DOHH2 (cell line): ENCODE data around the gene GNA14.

Experiments
- CTCF ChIP-seq: fragments of 200-600 bp; sonication (generic); IDR thresholded peaks from one replicate; pipeline ENCODE4 v1.5.1; 2014; ENCODE audit warnings: antibody characterized with exemption, mild to moderate bottlenecking, low read depth, low read length; ENCODE audit not compliant: poor library complexity, severe bottlenecking
- EZH2phosphoT487 ChIP-seq: fragments of 200-600 bp; sonication (generic); IDR thresholded peaks from 2 replicates; pipeline ENCODE4 v1.6.1; 2017; ENCODE audit warnings: borderline replicate concordance, mild to moderate bottlenecking, antibody characterized with exemption, low read length, moderate library complexity, mixed read lengths

DNA sequence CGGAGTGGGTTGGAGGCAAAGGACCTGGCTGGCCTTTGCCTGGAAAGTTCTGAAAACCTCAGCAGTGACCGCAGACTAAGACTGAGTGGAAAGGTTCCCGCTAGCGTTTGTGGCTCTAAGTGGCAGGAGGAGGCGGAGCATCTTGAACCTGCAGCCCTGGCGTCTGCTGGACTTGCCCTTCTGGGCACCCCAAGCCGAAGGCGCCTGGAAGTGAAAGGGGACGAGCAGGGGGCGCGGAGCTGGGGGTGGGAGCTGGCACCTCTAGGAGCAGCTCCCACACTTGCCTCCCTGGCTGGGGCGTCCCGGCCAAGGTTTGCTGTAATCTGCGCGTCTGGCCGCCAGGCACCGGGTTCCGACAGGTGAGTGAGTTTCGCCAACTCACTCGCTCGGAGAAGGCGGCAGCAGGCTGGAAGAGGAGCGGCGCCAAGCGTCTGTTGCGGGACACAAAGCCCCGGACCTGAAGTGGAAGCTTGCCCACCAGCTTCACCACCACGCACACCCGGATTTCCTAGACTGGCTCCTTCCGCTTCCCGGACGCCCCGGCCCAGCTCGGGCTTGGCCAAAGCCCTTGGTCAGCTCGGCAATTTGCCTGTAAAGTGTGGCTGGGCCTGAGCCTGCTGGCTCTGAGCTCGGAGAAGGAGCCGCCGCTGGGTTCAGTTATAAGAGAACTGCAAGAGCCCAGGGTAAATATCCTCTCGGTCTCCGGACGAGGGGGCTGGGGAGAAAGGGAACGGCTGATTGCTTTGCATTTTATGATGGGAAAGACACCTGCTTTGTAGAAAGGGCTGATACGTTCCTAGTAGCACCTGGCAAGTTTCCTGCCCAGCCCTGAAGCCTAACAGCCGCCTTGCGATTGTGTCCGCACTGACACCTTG is at the start of gene GNA14:
- TF ChIP-seq CTCF (no peak), EZH2phosphoT487 (no peak)
